K562 (cell line): Measurements from ENCODE around the gene OR6V1. TPM values are rescaled to one million over a fixed set of nuclear protein-coding genes. Genes with fewer than 3 reads are reported as not detected.

Source experiments
- ATAC-seq: fragments of 200-7000 bp; cut with Tn5 transposase; 3 replicates; pipeline ENCODE4 v1.9.1; 2020; ENCODE audit warnings: moderate library complexity
- BruUV-seq: library from RNA; stranded (reverse); fragments of 400-500 nt; replicated peaks from 2 replicates; lab custom pipeline; 2021; lab: Mats Ljungman, UMichigan
- CTCF ChIA-PET: fragments of 300-600 bp; formaldehyde crosslinking; extraction: SDS; loops from one replicate; lab custom pipeline; 2021; ENCODE audit warnings: low intra/inter-chr PET ratio; lab: Yijun Ruan, JAX
- POLR2A ChIA-PET: fragments of 300-600, 350-650 bp; sonication (Branson Sonifier 250); formaldehyde crosslinking; extraction: SDS; loops from one replicate; lab custom pipeline; 2021; ENCODE audit warnings: antibody characterized with exemption, inconsistent platforms; lab: Yijun Ruan, JAX
- DNase-seq, 4 experiments: peaks; one replicate each; pipeline versions ENCODE4 v3.0.0 to v3.0.0-alpha.2; 2011 to 2018; ENCODE audit warnings: low spot score in 3 of 4, mixed read lengths in 3 of 4; ENCODE audit errors: extremely low read depth in 1 of 4
- FAIRE-seq: peaks from 2 replicates; lab custom pipeline; 2011; peaks lifted over from hg19 to GRCh38; lab: Jason Lieb, UNC
- H2AFZ ChIP-seq: 2 replicates; pipeline ENCODE4 v1.6.0; 2011; ENCODE audit warnings: low read depth, low read length, control low read depth, inconsistent platforms
- H3K27ac ChIP-seq: fragments of 200-600 bp; 3 replicates; pipeline ENCODE4 v1.8.0; 2011; ENCODE audit warnings: low read depth, mild to moderate bottlenecking, control low read depth, inconsistent platforms, low read length, moderate library complexity, mixed read lengths; ENCODE audit errors: extremely low read depth
- H3K27me3 ChIP-seq, 2 experiments: fragments of 300-600 bp in 1 of 2; 2 replicates in 1 of 2; 3 replicates in 1 of 2; pipeline versions ENCODE4 v1.6.0 to v1.8.0; 2011; ENCODE audit warnings: inconsistent platforms in 2 of 2, low read length in 2 of 2, mild to moderate bottlenecking in 1 of 2, mixed read lengths in 1 of 2, moderate library complexity in 1 of 2; ENCODE audit not compliant: control insufficient read depth in 2 of 2, insufficient read depth in 2 of 2
- H3K36me3 ChIP-seq: fragments of 300-600 bp; 3 replicates; pipeline ENCODE4 v1.8.0; 2011; ENCODE audit warnings: mild to moderate bottlenecking, low read length, inconsistent platforms; ENCODE audit not compliant: control insufficient read depth, insufficient read depth
- H3K4me1 ChIP-seq, 2 experiments: fragments of 200-600 bp in 1 of 2; replicated peaks in 1 of 2; 2 replicates in 1 of 2; 3 replicates in 1 of 2; pipeline versions ENCODE4 v1.5.1 to v1.8.0; 2011; ENCODE audit warnings: inconsistent platforms in 2 of 2, low read length in 2 of 2, mild to moderate bottlenecking in 1 of 2, mixed read lengths in 1 of 2, moderate library complexity in 1 of 2; ENCODE audit not compliant: control insufficient read depth in 2 of 2, insufficient read depth in 2 of 2
- H3K4me2 ChIP-seq: 2 replicates; pipeline ENCODE4 v1.6.1; 2011; ENCODE audit warnings: low read length, control low read depth, inconsistent platforms, mixed read lengths; ENCODE audit not compliant: insufficient read depth
- H3K4me3 ChIP-seq: fragments of 200-600 bp; sonication (generic), shearing (Covaris generic); 2 replicates; pipeline ENCODE4 v1.5.1; 2016; ENCODE audit warnings: control low read depth, inconsistent platforms
- H3K79me2 ChIP-seq: fragments of 200-600 bp; 3 replicates; pipeline ENCODE4 v1.8.0; 2011; ENCODE audit warnings: low read length, inconsistent platforms; ENCODE audit not compliant: control insufficient read depth, insufficient read depth
- H3K9ac ChIP-seq, 2 experiments: 2 replicates each; pipeline versions ENCODE4 v1.6.0 to v1.6.1; 2011; ENCODE audit warnings: low read depth in 2 of 2, low read length in 2 of 2, control low read depth in 1 of 2, inconsistent platforms in 1 of 2, mild to moderate bottlenecking in 1 of 2, mixed read lengths in 1 of 2; ENCODE audit not compliant: insufficient read depth in 1 of 2
- H3K9me1 ChIP-seq: one replicate; pipeline ENCODE4 v1.6.0; 2011; ENCODE audit warnings: inconsistent platforms, mild to moderate bottlenecking, low read length, moderate library complexity; ENCODE audit not compliant: control insufficient read depth, insufficient read depth
- H3K9me3 ChIP-seq: replicated peaks from 2 replicates; pipeline ENCODE4 v1.5.1; 2011; ENCODE audit warnings: low read depth, low read length, inconsistent platforms; ENCODE audit not compliant: control insufficient read depth, insufficient read depth
- H4K20me1 ChIP-seq: replicated peaks from 2 replicates; pipeline ENCODE4 v1.6.1; 2011; ENCODE audit warnings: low read length, inconsistent platforms, mixed read lengths; ENCODE audit not compliant: control insufficient read depth, insufficient read depth
- BHLHE40 ChIP-seq: IDR thresholded peaks from 2 replicates; pipeline ENCODE4 v1.6.1; 2011; ENCODE audit warnings: low read length, improper control_type of control experiment
- ETV1 ChIP-seq: fragments of 450-650 bp; conservative IDR thresholded peaks from 2 replicates; pipeline ENCODE4 v1.6.1; 2016; ENCODE audit warnings: missing genetic modification characterization, control low read depth, low read depth, missing compliant biosample characterization
- MXD1 ChIP-seq: fragments of 250-450 bp; sonication (Bioruptor Pico); IDR thresholded peaks from 2 replicates; pipeline ENCODE4 v1.8.0; 2021; ENCODE audit warnings: borderline replicate concordance, mild to moderate bottlenecking, moderate library complexity; ENCODE audit not compliant: poor library complexity, severe bottlenecking
- RBM25 ChIP-seq: fragments of 200-400 bp; formaldehyde crosslinking; IDR thresholded peaks from 2 replicates; pipeline ENCODE4 v1.6.1; 2018; ENCODE audit warnings: low read length, low read depth, moderate library complexity; ENCODE audit not compliant: severe bottlenecking
- RBM39 ChIP-seq: fragments of 200-400 bp; formaldehyde crosslinking; optimal IDR thresholded peaks from 2 replicates; pipeline ENCODE3; 2018; ENCODE audit warnings: low read depth, low read length
- SIX5 ChIP-seq, 2 experiments: IDR thresholded peaks; 2 replicates each; pipeline ENCODE4 v1.6.1; 2011; ENCODE audit warnings: low read length in 2 of 2, borderline replicate concordance in 1 of 2, low read depth in 1 of 2, mild to moderate bottlenecking in 1 of 2, moderate library complexity in 1 of 2; ENCODE audit not compliant: insufficient read depth in 1 of 2
- ZNF146 ChIP-seq: IDR thresholded peaks from one replicate; pipeline ENCODE4 v1.6.1; 2018; ENCODE audit warnings: missing compliant biosample characterization; ENCODE audit not compliant: unreplicated experiment
- ZNF766 ChIP-seq: fragments of 200-800 bp; sonication (Bioruptor generic); conservative IDR thresholded peaks from 2 replicates; pipeline ENCODE4 v1.6.1; 2016; ENCODE audit warnings: missing genetic modification characterization, missing compliant biosample characterization
- ZNF830 ChIP-seq: fragments of 250-450 bp; sonication (Bioruptor Pico); IDR thresholded peaks from 2 replicates; pipeline ENCODE4 v1.5.0; 2021; ENCODE audit warnings: mild to moderate bottlenecking
- WGBS: fragments of 100-300 bp; shearing (Covaris generic); methylation state at CpG from one replicate; pipeline ENCODE4 v1.1.6; 2016; ENCODE audit warnings: low coverage, mixed read lengths; ENCODE audit not compliant: insufficient coverage; ENCODE audit errors: missing lambda C conversion rate; 5-methylcytosine and 5-hydroxymethylcytosine counted together
- in situ Hi-C: fragments of 300-500 bp; cut with MboI; formaldehyde crosslinking; loops from 4 replicates; pipeline ENCODE4 v1.15.0; 2018; ENCODE audit warnings: inconsistent platforms, mixed read lengths
- intact Hi-C: fragments of 100-400 bp; cut with micrococcal nuclease; formaldehyde crosslinking; loops from 2 replicates; pipeline ENCODE4 v1.14.2; 2022
- polyA plus RNA-seq, 8 experiments: library from polyadenylated mRNA; depleted of rRNA in 4 of 8; stranded (reverse) in 5 of 8; unstranded in 3 of 8; fragments of >200 nt; fragmentation: Nextera tagmentation in 2 of 8; fragmentation: Illumina TruSeq in 1 of 8; extraction: Ambion mirVana in 2 of 8; extraction: Trizol in 1 of 8; gene quantifications; 2 replicates each; pipeline versions ENCODE4 v1.2.1 to v1.2.3, GENCODE V29; 2011 to 2014; ENCODE audit warnings: inconsistent platforms in 1 of 8, missing spikeins in 1 of 8
- total RNA-seq, 7 experiments: library from RNA; depleted of rRNA in 6 of 7; stranded (reverse); fragments of >200 nt in 6 of 7; fragmentation: Illumina TruSeq in 2 of 7; extraction: Trizol in 2 of 7; gene quantifications; 2 replicates each; pipeline versions ENCODE4 v1.2.1 to v1.2.3, GENCODE V29; 2011 to 2021; ENCODE audit warnings: low replicate concordance in 1 of 7
- TF ChIP-seq, protein P1 (sequence below): fragments of 200-800 bp; sonication (Bioruptor generic); IDR thresholded peaks from 2 replicates; pipeline ENCODE4 v1.6.1; 2016; ENCODE audit warnings: missing genetic modification characterization, missing compliant biosample characterization

Gene OR6V1
- total and polyA plus RNA-seq, 9 of the 15 experiments (the other 6 are each of a cell fraction or from before 2014, with no cell fraction given) = not detected

GRCh38 chr7:143055754-143056153 is 3.6 kb downstream of the OR6V1 start:
- no peaks in the 10 kb centered on the region for H3K9me1 ChIP-seq
- POLR2A ChIA-PET = no interaction called here
- no peak overlapping the region for H3K9ac ChIP-seq
- CTCF ChIA-PET = no interaction called here
- H3K79me2 ChIP-seq = no peaks in the 10 kb centered on the region
- no peaks in the 10 kb centered on the region for H3K36me3 ChIP-seq
- ATAC-seq (no peak), DNase-seq (no peak), FAIRE-seq (no peak)
- H3K9me3 ChIP-seq = no peaks in the 10 kb centered on the region
- no peak overlapping the region for H3K27ac ChIP-seq
- no TSS peak for BruUV-seq
- H4K20me1 ChIP-seq = no peaks in the 10 kb centered on the region
- H3K4me3 ChIP-seq = no peak overlapping the region
- intact Hi-C loops = no loop called here
- no peak overlapping the region for H2AFZ ChIP-seq
- peaks cover 12 to 21% of the 10 kb centered on the region in 2 experiments for H3K27me3 ChIP-seq
- no peaks in the 10 kb centered on the region for H3K4me1 ChIP-seq
- in situ Hi-C loops = no loop called here
- no peak overlapping the region for H3K4me2 ChIP-seq
- TF ChIP-seq ZNF766 (CRISPR knock-in tag) (no peak), ZNF146 (CRISPR knock-in tag) (peak; percentile 86), RBM25 (peak; percentile 82)

- 3% methylated on average over 3 of the region's 3 CpGs for WGBS
- TF ChIP-seq ETV1 (tag) (no peak), BHLHE40 (no peak), ZNF830 (CRISPR knock-in tag) (no peak), SIX5 (IDR thresholded peaks at IDR 0.05; ENCODE audit: borderline replicate concordance in 1 of 2, insufficient read depth in 1 of 2, low read depth in 1 of 2, low read length in 2 of 2) (no peak), MXD1 (CRISPR knock-in tag) (no peak), RBM39 (no peak)
- TF ChIP-seq, protein P1, sequence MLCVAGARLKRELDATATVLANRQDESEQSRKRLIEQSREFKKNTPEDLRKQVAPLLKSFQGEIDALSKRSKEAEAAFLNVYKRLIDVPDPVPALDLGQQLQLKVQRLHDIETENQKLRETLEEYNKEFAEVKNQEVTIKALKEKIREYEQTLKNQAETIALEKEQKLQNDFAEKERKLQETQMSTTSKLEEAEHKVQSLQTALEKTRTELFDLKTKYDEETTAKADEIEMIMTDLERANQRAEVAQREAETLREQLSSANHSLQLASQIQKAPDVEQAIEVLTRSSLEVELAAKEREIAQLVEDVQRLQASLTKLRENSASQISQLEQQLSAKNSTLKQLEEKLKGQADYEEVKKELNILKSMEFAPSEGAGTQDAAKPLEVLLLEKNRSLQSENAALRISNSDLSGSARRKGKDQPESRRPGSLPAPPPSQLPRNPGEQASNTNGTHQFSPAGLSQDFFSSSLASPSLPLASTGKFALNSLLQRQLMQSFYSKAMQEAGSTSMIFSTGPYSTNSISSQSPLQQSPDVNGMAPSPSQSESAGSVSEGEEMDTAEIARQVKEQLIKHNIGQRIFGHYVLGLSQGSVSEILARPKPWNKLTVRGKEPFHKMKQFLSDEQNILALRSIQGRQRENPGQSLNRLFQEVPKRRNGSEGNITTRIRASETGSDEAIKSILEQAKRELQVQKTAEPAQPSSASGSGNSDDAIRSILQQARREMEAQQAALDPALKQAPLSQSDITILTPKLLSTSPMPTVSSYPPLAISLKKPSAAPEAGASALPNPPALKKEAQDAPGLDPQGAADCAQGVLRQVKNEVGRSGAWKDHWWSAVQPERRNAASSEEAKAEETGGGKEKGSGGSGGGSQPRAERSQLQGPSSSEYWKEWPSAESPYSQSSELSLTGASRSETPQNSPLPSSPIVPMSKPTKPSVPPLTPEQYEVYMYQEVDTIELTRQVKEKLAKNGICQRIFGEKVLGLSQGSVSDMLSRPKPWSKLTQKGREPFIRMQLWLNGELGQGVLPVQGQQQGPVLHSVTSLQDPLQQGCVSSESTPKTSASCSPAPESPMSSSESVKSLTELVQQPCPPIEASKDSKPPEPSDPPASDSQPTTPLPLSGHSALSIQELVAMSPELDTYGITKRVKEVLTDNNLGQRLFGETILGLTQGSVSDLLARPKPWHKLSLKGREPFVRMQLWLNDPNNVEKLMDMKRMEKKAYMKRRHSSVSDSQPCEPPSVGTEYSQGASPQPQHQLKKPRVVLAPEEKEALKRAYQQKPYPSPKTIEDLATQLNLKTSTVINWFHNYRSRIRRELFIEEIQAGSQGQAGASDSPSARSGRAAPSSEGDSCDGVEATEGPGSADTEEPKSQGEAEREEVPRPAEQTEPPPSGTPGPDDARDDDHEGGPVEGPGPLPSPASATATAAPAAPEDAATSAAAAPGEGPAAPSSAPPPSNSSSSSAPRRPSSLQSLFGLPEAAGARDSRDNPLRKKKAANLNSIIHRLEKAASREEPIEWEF (CRISPR knock-in tag) = no peak
These were observed 11.6 kb downstream of the OR6V1 start for GRCh38 chr7:143063741-143064140.

More at GRCh38 chr7:143063741-143064140, 11.6 kb downstream of the OR6V1 start:
- H3K4me3 ChIP-seq = no peak overlapping the region
- intact Hi-C loops (no loop called here), in situ Hi-C loops (no loop called here)
- no peaks in the 10 kb centered on the region for H3K9me3 ChIP-seq
- no peak for FAIRE-seq
- CTCF ChIA-PET = no interaction called here
- no peak overlapping the region for H3K4me2 ChIP-seq
- no peaks in the 10 kb centered on the region for H3K9me1 ChIP-seq
- no peak for DNase-seq
- H2AFZ ChIP-seq = no peak overlapping the region
- H3K27ac ChIP-seq = no peak overlapping the region
- no peak overlapping the region for H3K9ac ChIP-seq
- no peaks in the 10 kb centered on the region for H3K4me1 ChIP-seq
- no TSS peak for BruUV-seq
- ATAC-seq = no peak
- no peaks in the 10 kb centered on the region for H3K79me2 ChIP-seq
- no peaks in the 10 kb centered on the region for H4K20me1 ChIP-seq
- POLR2A ChIA-PET = no interaction called here
- peaks cover 0 to 8% of the 10 kb centered on the region in 2 experiments; a peak in 1 of 5 replicates for H3K27me3 ChIP-seq
- no peaks in the 10 kb centered on the region for H3K36me3 ChIP-seq
